Stimulated activated CD8-positive, alpha-beta memory T cell treated with anti-CD3 and anti-CD28 coated beads, Interleukin-15, amount 100 ng/mL, for 24 hours (primary cell): ENCODE measurements around the gene RHOV.
A peak's percentile ranks its signal among the peaks of the same experiment; 100 is the strongest.

Experiments
- DNase-seq: peaks from one replicate; pipeline ENCODE4 v3.0.0-alpha.2; 2020; ENCODE audit warnings: low read depth

The RHOV gene

DNA sequence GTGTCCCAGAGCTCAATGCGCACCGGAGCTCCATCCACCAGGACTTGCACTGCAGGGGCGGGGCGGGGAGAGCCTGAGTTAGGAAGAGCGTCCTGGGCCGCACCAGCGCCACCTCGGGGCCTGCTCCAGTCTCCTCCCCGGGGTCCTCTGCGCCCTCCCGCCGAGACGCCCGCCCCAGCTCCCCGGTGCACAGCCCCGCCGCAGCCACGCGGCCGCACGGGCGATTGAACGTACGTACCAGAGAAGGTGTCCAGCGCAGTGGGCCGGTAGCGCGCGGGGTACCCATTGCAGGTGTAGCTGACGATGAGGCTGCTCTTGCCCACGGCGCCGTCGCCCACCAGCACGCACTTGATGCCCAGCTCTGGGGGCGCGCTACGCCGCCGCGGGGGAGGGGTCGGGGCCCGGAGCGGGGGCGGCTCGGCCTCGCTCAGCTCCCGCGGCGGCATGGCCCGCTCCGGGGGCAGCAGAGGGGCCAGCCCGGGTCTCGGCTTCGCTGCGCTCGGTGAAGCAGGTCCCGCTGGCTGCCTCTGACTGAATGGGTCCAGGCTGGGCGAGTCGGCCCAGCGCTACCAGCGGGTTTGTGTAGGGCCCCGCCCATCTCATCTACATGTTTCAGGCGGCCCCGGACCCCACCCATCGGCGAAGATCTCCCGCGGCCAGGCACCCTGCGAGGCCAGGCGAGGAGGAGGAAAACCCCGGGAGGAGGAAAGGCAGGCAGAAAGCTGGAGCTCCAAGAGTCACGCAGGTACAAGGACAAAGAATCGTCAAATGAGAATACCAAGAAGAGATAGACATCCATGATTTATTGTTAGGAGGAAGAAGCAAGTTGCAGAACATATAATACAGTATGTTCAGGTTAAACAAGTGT, at the start of gene RHOV:
Gene RHOV (minus strand): TSS at position 541 of the 868 bp plus-strand sequence. CDS start 95 bp downstream, at position 446.
- peak; percentile 21 for DNase-seq

DNA sequence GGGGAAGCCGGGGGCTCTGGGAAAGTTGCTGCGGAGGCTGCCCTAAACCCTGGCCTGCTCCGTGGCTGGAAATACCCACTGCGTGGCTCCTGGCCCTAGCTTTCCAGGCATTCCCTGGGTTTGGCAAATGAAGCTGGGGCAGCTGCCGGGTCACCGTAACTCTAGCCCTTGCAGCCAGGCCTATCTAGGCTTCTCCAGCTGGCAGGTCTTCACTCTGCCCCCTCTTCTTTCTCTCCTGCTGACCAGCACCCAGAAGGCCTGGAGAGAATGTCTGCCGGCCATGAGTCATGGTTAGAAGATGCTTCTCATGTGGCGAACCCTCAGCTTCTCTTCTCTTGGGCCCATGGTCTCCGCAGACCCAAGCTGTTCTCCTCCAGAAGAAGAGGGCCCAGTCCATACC, 49.5 kb upstream of the RHOV start:
- DNase-seq, result no peak

- DNase-seq, result no peak
These were observed 48.6 kb upstream of the RHOV start for GRCh38 chr15:40922608-40923005.

GRCh38 chr15:40921949-40922607, 48.0 kb upstream of the RHOV start:
- DNase-seq, result no peak

DNA sequence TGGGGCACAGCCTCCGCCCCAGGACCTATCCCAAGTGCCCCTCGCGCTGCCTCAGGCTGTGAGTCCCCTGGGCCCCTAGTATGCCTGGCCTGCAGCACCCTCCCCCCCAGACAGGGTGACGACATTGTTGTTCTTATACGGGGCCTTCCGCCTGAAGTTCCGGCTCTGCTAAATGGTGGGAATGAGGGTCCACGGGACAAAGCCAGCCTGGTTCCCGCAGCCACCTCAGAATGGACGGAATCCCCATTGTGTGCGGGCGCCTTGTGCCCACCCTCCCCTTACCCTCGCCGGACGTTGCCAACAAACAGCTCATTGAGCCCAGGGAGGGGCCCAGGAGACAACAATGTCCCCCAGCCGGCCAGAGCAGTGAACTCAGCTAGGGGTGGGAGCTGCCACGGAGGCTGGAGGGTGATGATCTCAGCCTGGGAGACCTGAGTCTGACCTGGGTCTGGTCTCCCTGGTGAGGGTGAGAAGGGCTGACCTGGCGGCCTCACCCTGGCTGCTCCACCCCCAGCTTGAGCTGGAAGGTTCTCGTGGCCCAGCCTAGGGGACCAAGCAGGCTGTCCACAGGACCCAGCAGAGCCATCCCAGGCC, 44.9 kb upstream of the RHOV start:
- DNase-seq, result no peak

- DNase-seq, result no peak
These were observed 44.2 kb upstream of the RHOV start for GRCh38 chr15:40918146-40918798.

DNA sequence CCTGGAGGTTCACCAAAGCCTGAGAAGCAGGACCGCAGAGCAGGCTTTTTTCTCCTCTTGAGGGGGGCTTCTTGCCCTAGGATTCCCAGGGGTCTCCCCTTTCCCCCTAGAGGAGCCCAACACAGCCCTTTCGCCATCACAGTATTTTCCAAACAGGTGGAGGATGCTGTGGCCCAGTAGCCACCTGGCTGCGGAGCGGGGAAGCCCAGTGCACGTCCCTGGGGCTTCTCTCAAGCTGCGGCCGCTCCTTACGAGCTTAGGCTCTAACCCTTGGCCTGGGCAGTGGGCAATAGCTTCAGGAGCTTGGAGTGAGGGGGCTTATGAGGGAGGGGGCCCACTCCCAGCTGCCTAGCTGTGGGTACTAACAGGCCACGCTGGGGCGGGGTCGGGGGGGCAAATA, 43.6 kb upstream of the RHOV start:
- no peak for DNase-seq

GRCh38 chr15:40915679-40916078, 41.6 kb upstream of the RHOV start:
- no peak for DNase-seq

DNA sequence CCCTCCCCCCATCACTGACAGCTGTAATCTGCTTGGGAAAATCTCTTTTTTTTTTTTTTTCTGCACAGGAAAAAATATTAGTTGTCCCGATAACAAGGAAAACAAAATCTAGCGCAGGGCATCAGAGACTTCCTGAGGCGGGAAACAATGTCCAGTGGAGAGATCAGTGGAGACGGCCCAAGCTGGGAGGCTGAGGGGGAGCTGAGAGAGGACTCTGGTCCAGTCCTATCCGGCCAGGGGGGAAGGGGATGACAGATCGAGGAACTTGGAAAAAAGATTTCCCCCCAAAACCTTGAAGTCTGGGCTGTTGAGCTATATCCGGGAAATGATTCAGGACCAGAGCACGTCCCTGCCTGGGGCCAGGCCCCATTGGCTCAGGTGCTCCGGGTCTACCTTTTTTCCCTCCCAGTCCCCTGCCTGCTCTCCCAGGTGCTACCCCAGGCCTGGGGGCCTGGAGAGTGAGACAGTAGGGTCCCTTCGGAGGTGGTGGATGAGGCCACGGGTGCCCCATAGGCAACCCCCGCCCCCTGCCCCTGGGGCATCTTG, 41.2 kb upstream of the RHOV start:
- no peak for DNase-seq

- no peak for DNase-seq
These were observed 40.5 kb upstream of the RHOV start for GRCh38 chr15:40914486-40914885.

- DNase-seq, result no peak
These were observed 40.0 kb upstream of the RHOV start for GRCh38 chr15:40914013-40914412.

- no peak for DNase-seq
These were observed 38.4 kb upstream of the RHOV start for GRCh38 chr15:40912478-40912877.

DNA sequence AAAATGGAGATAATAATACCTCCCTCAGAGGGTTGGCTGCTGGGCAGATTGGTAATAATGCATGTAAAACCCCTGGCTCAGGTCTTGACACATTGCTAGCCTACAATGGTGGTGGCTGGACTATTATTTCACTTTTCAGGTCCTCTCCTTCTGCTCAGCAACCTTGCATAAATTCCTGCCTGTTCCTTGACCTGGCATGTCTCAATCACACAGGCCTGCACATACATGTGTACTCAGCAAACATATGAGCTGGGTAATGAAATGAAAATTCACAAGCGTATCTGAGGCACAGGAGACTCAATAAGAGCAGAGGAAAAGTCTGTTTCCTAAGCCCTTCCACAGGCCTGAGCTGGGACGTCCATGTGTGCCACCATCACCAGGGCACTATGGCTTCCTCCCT, 37.7 kb upstream of the RHOV start:
- no peak for DNase-seq

DNA sequence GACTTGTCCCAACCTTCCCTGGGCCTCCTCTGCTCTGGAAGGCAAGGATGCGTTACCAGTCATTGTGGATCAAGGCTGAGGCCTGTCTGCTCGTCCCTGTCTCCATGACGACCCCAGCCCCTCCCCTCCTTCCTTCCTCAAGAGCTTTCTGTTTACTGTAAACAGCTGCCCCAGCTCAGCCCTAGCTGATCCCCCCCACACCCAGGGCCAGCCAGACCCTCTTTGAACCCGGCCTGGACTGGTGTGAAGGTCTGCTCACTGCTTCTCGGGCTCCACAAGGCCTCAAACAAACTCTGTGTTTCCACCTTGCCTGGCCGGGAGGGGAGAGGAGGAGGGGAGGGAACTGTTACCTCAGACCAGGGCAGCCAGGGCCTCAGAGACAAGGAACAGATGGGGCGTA, 37.1 kb upstream of the RHOV start:
- no peak for DNase-seq

GRCh38 chr15:40909662-40910630, 35.9 kb upstream of the RHOV start:
- DNase-seq, result no peak

DNA sequence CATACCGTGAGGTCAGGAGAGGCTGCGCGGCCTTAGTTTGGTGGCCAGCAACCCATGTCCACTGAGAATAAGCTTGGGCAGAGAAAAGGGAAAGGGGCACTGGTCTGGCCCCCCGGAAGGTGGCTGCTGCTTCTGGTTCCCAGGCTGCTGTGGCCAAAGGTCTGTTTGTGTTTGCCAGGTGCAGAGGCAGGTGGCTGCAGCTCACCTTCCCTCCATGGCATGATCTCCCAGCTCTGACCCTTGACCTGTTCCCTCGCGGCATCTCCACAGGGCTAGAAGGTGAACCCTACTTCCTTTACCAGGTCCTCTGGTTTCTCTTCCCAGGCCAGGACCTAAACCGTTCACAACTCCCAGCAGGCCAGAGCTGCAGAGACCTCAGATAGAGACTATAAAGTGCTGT, 34.1 kb upstream of the RHOV start:
- DNase-seq, result no peak

DNA sequence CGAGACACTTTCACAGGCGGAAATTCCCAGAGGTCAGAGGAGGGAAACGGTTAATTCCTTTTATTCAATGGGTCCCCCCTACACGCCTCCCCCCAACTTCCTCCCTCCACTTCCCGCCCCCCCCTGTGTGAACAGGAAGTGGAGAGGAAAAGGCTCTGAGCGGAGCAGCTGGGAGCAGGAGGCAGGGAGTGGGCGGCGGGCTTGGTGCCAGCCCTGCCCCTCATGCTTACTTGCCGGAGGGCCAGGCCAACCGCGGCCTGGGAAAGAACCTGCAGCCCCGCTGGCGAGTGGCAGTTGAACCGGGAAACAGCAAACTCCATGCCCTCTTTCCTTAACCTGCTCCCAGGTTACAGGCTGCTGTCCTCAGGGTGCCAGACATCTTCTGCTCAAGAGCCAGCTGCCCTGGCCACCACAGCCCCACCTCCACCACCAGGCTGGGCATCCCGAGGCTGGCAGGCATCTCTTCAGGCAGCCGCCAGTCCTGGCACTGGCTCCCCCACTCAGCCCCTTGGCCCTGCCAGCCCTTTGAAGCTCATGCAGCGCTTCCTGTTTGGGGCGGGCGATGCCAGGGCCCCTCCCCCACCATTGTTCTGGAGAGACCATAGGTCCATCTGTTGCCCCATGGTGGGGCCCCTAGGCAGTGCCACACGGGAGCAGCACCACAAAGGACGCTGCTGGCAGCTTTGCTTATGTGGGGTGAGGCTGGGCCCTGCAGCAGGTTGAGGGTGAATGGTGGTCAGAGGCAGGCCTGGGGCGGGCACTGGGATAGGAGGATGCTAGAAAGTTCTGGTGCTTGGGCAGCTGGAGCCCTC, 33.2 kb upstream of the RHOV start:
- DNase-seq, result no peak

- DNase-seq, result peak; percentile 62
These were observed 32.3 kb upstream of the RHOV start for GRCh38 chr15:40906091-40906990.

GRCh38 chr15:40904552-40905201, 30.6 kb upstream of the RHOV start:
- DNase-seq, result no peak
